AG09319 (cell line): Measurements from ENCODE around the gene CMIP.

Source experiments
- DNase-seq: peaks from one replicate; pipeline ENCODE4 v3.0.0-alpha.2; 2010; ENCODE audit warnings: low read depth; ENCODE audit errors: extremely low read depth
- TF ChIP-seq, protein P1 (sequence below): IDR thresholded peaks from 2 replicates; pipeline ENCODE4 v1.5.1; 2011; ENCODE audit warnings: low read depth, mild to moderate bottlenecking, inconsistent platforms, low read length, moderate library complexity

Gene CMIP

DNA sequence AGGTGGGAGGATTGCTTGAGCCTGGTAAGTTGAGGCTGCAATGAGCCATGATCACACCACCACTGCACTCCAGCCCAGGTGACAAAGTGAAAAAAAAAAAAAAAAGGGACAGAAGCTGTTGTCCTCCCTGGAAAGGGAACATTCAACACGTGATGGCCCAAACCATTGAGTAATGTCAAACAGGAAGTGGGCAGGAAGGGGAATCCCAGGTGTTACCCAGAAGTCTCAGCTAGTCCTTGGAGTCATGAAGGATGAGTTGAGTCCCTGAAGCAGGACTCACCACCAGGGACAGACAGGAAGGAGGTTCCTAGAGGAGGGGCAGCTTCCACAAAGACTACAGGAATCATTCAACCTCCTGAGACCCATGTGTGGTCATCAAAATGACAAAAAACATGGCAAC lies 19.8 kb upstream of the CMIP start:
- TF ChIP-seq, protein P1, sequence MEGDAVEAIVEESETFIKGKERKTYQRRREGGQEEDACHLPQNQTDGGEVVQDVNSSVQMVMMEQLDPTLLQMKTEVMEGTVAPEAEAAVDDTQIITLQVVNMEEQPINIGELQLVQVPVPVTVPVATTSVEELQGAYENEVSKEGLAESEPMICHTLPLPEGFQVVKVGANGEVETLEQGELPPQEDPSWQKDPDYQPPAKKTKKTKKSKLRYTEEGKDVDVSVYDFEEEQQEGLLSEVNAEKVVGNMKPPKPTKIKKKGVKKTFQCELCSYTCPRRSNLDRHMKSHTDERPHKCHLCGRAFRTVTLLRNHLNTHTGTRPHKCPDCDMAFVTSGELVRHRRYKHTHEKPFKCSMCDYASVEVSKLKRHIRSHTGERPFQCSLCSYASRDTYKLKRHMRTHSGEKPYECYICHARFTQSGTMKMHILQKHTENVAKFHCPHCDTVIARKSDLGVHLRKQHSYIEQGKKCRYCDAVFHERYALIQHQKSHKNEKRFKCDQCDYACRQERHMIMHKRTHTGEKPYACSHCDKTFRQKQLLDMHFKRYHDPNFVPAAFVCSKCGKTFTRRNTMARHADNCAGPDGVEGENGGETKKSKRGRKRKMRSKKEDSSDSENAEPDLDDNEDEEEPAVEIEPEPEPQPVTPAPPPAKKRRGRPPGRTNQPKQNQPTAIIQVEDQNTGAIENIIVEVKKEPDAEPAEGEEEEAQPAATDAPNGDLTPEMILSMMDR, result no peak
- no peak for DNase-seq

DNA sequence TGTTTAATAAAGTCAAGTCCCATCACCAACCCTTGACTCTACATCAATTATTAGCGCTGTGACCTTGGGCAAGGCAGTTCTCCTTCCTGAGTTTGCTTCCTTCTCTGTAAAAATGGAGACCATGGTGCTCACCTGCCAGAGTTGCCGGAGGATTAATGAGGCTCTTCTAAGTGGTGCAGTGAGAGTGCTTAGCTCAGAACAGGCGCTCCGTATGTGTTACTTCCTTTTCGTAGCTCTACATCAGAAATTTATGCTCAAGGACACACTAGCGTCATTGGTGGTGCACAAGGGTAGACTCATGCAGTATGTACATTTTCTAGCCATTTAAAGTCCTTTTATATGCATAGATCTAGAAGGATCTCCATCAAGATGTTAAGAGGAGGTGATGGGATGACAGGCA lies 17.4 kb upstream of the CMIP start:
- TF ChIP-seq, protein P1, result no peak
- DNase-seq, result no peak

DNA sequence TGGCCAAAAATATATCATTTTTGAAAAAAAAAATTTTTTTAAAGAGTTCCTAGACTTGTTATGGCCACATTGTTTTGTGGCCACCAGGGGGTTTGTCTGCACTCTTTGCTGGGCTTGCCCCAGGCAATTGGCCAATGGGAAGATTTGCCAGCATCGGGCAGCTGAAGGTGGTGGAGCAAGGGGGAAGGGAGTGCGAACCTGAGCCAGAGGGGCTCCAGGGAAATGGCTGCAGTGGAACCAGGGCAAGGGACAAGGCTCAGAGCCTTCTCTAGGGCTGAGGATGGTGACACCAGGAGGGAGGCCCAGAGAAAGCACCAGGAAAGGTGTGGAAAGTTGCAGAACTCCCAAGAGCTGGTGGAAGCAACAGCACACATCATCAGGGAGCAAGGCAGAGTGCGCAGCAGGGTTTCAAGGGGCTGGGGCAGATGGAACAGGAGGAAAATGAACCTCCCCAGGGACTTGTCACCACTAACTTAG lies 15.5 kb upstream of the CMIP start:
- no peak for DNase-seq
- TF ChIP-seq, protein P1, result peak; percentile 44

DNA sequence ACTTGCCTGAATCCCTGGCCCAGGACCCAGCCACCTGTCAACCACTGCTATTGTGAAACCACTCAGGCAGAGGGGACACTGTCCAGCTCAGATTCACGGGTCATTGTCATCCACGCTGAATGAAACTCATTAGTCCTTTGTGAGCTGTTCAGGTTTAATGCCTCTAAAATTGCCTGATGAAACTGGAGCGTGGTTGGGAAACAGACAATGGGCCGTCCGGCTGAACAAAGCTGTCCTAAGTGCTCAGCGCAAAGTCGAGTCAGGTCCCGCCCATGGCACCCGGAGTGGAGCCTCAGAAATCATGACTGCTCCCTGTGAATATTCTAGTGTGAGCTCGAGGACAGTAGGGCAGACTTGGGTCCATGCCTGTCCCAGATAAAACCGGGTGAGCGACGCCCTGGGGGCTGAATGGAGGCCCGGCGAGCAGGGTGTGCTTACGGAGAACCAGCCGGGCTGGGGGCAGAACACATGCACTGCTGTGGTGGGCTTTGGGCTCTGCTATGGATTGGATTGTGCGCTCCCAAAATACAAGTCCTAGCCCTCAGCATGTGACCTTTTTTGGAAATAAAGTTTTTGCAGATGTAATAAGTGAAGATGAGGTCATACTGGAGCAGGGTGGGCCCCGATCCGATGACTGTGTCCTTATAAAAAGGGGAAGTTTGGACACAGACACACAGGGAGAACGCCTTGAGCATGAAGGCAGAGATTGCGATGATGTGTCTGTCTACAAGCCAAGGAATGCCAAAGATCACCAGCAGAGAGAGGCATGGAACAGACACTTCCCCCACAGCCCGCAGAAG lies 12.9 kb upstream of the CMIP start:
- DNase-seq, result peak; percentile 11
- TF ChIP-seq, protein P1, result no peak

DNA sequence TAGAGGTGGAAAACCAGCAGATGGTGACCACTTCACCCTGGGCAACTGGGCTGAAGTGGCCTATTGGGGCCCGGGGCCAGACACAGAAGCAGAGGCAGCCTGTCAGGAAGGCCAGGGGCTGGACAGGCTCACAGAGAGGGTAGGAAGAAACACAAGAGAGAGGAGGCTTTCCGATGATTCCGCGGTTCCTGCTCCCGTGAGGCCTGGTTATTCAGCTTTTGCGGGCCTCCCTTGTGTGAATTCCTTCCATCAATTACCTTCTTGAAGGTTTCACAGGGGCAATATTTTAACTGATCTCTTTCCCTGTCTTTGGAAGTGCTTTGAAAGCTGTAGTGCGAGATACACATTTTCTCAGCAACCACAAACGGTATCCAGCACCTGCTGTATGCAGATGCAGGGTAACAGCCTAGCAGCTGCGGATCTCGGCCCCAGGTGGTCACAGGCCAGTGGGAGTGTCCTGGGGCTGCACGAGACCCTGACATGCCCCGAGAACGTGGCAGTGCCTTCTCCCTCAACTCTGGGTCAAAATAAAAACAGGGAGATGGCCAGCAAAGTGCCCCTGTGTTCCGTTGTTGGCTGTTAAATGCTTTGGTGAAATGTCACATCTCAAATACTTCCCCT lies 11.6 kb upstream of the CMIP start:
- TF ChIP-seq, protein P1, result no peak
- no peak for DNase-seq

DNA sequence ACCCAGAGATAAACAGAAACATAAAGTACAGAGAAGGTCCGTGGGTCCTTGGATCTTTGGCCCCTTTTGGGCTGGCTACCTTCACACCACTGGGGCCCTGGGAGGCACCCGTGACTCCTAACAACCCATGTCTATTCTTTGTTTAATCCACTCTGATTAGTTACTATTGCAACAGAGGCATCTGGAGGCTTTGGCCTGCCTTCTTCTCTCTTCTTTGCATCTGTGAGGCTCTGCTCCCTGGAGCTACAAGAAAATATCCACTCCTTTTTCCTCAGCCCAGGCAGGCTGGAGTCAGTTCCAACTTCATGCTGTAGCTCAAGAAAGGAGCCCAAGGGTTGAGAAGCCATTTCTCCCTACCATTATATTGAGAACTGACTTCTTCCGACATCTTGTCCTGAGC lies 9.5 kb upstream of the CMIP start:
- no peak for DNase-seq
- TF ChIP-seq, protein P1, result no peak

DNA sequence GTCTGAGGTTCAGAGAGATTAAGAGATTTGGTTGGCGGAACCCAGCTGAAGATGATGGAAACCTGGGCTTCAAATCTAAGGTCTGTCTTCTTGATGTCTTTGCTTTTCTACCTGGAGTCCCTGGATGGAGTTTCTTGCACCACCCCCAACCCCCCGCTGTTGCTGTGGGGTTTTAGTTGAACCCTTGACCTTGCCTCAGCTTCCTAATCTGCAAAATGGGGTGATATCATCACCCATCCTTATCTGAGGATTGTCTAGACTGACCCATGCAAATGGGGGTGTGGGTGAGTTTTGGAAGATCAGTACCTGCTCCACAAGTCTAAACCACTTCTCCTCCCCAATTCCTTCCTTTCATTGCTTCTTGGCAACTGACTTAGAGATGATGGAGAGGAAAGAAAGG lies 9.0 kb upstream of the CMIP start:
- no peak for DNase-seq
- TF ChIP-seq, protein P1, result no peak
